HCT116 (cell line): ENCODE results near the gene RPL28.

Experiments
- EZH2 ChIP-seq: fragments of 200-600 bp; sonication (generic); IDR thresholded peaks from 2 replicates; pipeline ENCODE4 v1.6.1; 2017; ENCODE audit warnings: antibody characterized with exemption, mixed run types
- POLR2A ChIP-seq: IDR thresholded peaks from 2 replicates; pipeline ENCODE4 v1.7.0; 2011; ENCODE audit warnings: borderline replicate concordance; ENCODE audit not compliant: insufficient read depth, insufficient read length; ENCODE audit errors: extremely low read depth
- SIN3A ChIP-seq: IDR thresholded peaks from 2 replicates; pipeline ENCODE4 v1.6.1; 2012; ENCODE audit warnings: low read depth
- YY1 ChIP-seq: IDR thresholded peaks from 2 replicates; pipeline ENCODE4 v1.6.1; 2011; ENCODE audit warnings: low read length, low read depth, moderate library complexity, mild to moderate bottlenecking; ENCODE audit not compliant: insufficient replicate concordance; ENCODE audit errors: extremely low read depth
- TF ChIP-seq, protein P1 (sequence below), 3 experiments: fragments of 200-600 bp in 1 of 3; sonication (generic) in 1 of 3; IDR thresholded peaks in 2 of 3; conservative IDR thresholded peaks in 1 of 3; 2 replicates each; pipeline ENCODE4 v1.5.1; 2012 to 2017; ENCODE audit warnings: low read depth in 2 of 3, low read length in 2 of 3, antibody characterized with exemption in 1 of 3, borderline replicate concordance in 1 of 3, control low read depth in 1 of 3, mild to moderate bottlenecking in 1 of 3, mixed read lengths in 1 of 3, mixed run types in 1 of 3, moderate library complexity in 1 of 3; ENCODE audit not compliant: insufficient read depth in 1 of 3

GRCh38 chr19:55362990-55363716 lies 22.6 kb upstream of the RPL28 start, which contains the start of gene GARIN5B:
- TF ChIP-seq, protein P1, sequence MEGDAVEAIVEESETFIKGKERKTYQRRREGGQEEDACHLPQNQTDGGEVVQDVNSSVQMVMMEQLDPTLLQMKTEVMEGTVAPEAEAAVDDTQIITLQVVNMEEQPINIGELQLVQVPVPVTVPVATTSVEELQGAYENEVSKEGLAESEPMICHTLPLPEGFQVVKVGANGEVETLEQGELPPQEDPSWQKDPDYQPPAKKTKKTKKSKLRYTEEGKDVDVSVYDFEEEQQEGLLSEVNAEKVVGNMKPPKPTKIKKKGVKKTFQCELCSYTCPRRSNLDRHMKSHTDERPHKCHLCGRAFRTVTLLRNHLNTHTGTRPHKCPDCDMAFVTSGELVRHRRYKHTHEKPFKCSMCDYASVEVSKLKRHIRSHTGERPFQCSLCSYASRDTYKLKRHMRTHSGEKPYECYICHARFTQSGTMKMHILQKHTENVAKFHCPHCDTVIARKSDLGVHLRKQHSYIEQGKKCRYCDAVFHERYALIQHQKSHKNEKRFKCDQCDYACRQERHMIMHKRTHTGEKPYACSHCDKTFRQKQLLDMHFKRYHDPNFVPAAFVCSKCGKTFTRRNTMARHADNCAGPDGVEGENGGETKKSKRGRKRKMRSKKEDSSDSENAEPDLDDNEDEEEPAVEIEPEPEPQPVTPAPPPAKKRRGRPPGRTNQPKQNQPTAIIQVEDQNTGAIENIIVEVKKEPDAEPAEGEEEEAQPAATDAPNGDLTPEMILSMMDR (IDR thresholded peaks at IDR 0.05 in 2 of 3, conservative IDR thresholded peaks at IDR 0.05 in 1 of 3; ENCODE audit: borderline replicate concordance in 1 of 3, insufficient read depth in 1 of 3, low read depth in 2 of 3, low read length in 2 of 3): no peak
- TF ChIP-seq POLR2A (no peak), YY1 (no peak), EZH2 (no peak), SIN3A (no peak)
